IMR-90 (cell line): ENCODE measurements around the gene MERTK. TPM values are rescaled to one million over a fixed set of nuclear protein-coding genes. Genes with fewer than 3 reads are reported as not detected.

Source experiments
- ATAC-seq: fragments of 200-7000 bp; cut with Tn5 transposase; 2 replicates; pipeline ENCODE4 v1.9.1; 2020; ENCODE audit warnings: low read depth, mild to moderate bottlenecking, moderate library complexity
- BruUV-seq: library from RNA; stranded (reverse); fragments of 400-500 nt; replicated peaks from 2 replicates; lab custom pipeline; 2021; lab: Mats Ljungman, UMichigan
- CTCF ChIA-PET: fragments of 300-600 bp; formaldehyde crosslinking; extraction: SDS; loops from one replicate; lab custom pipeline; 2021; ENCODE audit warnings: antibody characterized with exemption; lab: Yijun Ruan, JAX
- POLR2A ChIA-PET: fragments of 300-600 bp; sonication (Branson Sonifier 250); formaldehyde crosslinking; loops from one replicate; lab custom pipeline; 2022; ENCODE audit warnings: antibody characterized with exemption; ENCODE audit not compliant: unreplicated experiment; lab: Charles Lee
- DNase-seq: peaks from one replicate; pipeline ENCODE4 v3.0.0; 2013
- H2AFZ ChIP-seq: replicated peaks from 2 replicates; pipeline ENCODE3; 2013; ENCODE audit warnings: low read length, mild to moderate bottlenecking; ENCODE audit not compliant: poor library complexity
- H2AK5ac ChIP-seq: 2 replicates; pipeline ENCODE4 v1.6.1; 2013; ENCODE audit warnings: low read depth, low read length, inconsistent platforms
- H2AK9ac ChIP-seq: replicated peaks from 2 replicates; pipeline ENCODE3; 2013; ENCODE audit warnings: mild to moderate bottlenecking, low read depth, low read length, moderate library complexity; ENCODE audit not compliant: poor library complexity
- H2BK120ac ChIP-seq: 2 replicates; pipeline ENCODE4 v1.6.1; 2013; ENCODE audit warnings: low read depth, low read length, inconsistent platforms
- H2BK15ac ChIP-seq: 3 replicates; pipeline ENCODE4 v1.6.1; 2013; ENCODE audit warnings: low read depth, low read length, inconsistent platforms
- H2BK20ac ChIP-seq: 2 replicates; pipeline ENCODE4 v1.6.1; 2013; ENCODE audit warnings: low read depth, mild to moderate bottlenecking, inconsistent platforms, low read length, moderate library complexity
- H2BK5ac ChIP-seq: 2 replicates; pipeline ENCODE4 v1.6.1; 2013; ENCODE audit warnings: mild to moderate bottlenecking, low read depth, low read length, inconsistent platforms; ENCODE audit not compliant: poor library complexity, severe bottlenecking
- H3K14ac ChIP-seq: replicated peaks from 2 replicates; pipeline ENCODE4 v1.6.1; 2013; ENCODE audit warnings: low read depth, low read length, inconsistent platforms
- H3K18ac ChIP-seq: 2 replicates; pipeline ENCODE4 v1.6.1; 2013; ENCODE audit warnings: low read depth, low read length, control low read depth
- H3K23ac ChIP-seq: 2 replicates; pipeline ENCODE4 v1.6.1; 2013; ENCODE audit warnings: low read depth, low read length, inconsistent platforms
- H3K27ac ChIP-seq: 2 replicates; pipeline ENCODE4 v1.5.1; 2013; ENCODE audit warnings: mild to moderate bottlenecking, control low read depth, low read length; ENCODE audit not compliant: insufficient read depth
- H3K27me3 ChIP-seq: 2 replicates; pipeline ENCODE4 v1.6.1; 2013; ENCODE audit warnings: low read length; ENCODE audit not compliant: control insufficient read depth, insufficient read depth
- H3K36me3 ChIP-seq: 2 replicates; pipeline ENCODE4 v1.6.1; 2013; ENCODE audit warnings: low read length, mixed read lengths; ENCODE audit not compliant: control insufficient read depth, insufficient read depth
- H3K4ac ChIP-seq: 2 replicates; pipeline ENCODE4 v1.6.1; 2013; ENCODE audit warnings: low read depth, low read length, inconsistent platforms
- H3K4me1 ChIP-seq: 2 replicates; pipeline ENCODE4 v1.6.1; 2013; ENCODE audit warnings: low read length, mixed read lengths; ENCODE audit not compliant: control insufficient read depth, insufficient read depth
- H3K4me2 ChIP-seq: 2 replicates; pipeline ENCODE4 v1.6.1; 2013; ENCODE audit warnings: low read depth, mild to moderate bottlenecking, control low read depth, low read length, moderate library complexity
- H3K4me3 ChIP-seq: 2 replicates; pipeline ENCODE4 v1.5.1; 2013; ENCODE audit warnings: low read depth, mild to moderate bottlenecking, control low read depth, low read length, moderate library complexity; ENCODE audit not compliant: insufficient read depth
- H3K56ac ChIP-seq: 2 replicates; pipeline ENCODE4 v1.6.1; 2013; ENCODE audit warnings: low read length, inconsistent platforms; ENCODE audit not compliant: insufficient read depth; ENCODE audit errors: extremely low read depth
- H3K79me1 ChIP-seq, 2 experiments: 2 replicates each; pipeline ENCODE4 v1.6.1; 2013; ENCODE audit warnings: low read length in 2 of 2, inconsistent platforms in 1 of 2, low read depth in 1 of 2
- H3K9ac ChIP-seq: 2 replicates; pipeline ENCODE4 v1.6.1; 2013; ENCODE audit warnings: low read depth, low read length, control low read depth
- H3K9me1 ChIP-seq: 2 replicates; pipeline ENCODE4 v1.6.1; 2013; ENCODE audit warnings: low read length, inconsistent platforms; ENCODE audit not compliant: insufficient read depth
- H3K9me3 ChIP-seq: 2 replicates; pipeline ENCODE4 v1.6.1; 2013; ENCODE audit warnings: low read length; ENCODE audit not compliant: control insufficient read depth, insufficient read depth
- H4K20me1 ChIP-seq: 2 replicates; pipeline ENCODE4 v1.6.1; 2013; ENCODE audit warnings: low read length, inconsistent platforms; ENCODE audit not compliant: insufficient read depth
- H4K5ac ChIP-seq: 2 replicates; pipeline ENCODE4 v1.6.1; 2013; ENCODE audit warnings: mild to moderate bottlenecking, low read depth, low read length, control low read depth
- H4K8ac ChIP-seq, 2 experiments: 2 replicates each; pipeline ENCODE4 v1.6.1; 2013; ENCODE audit warnings: low read depth in 2 of 2, low read length in 2 of 2, control low read depth in 1 of 2, inconsistent platforms in 1 of 2
- H4K91ac ChIP-seq: 2 replicates; pipeline ENCODE4 v1.6.1; 2013; ENCODE audit warnings: low read depth, low read length, inconsistent platforms; ENCODE audit not compliant: insufficient read depth
- CEBPB ChIP-seq: IDR thresholded peaks from 2 replicates; pipeline ENCODE4 v1.6.1; 2012; ENCODE audit warnings: low read depth, low read length, improper control_type of control experiment
- FOS ChIP-seq: fragments of 150-350 bp; IDR thresholded peaks from 2 replicates; pipeline ENCODE4 v1.6.1; 2016; ENCODE audit warnings: low read depth, low read length
- MAFK ChIP-seq: IDR thresholded peaks from 2 replicates; pipeline ENCODE4 v1.6.1; 2012; ENCODE audit warnings: low read depth, low read length, improper control_type of control experiment
- MAZ ChIP-seq: IDR thresholded peaks from 2 replicates; pipeline ENCODE4 v1.6.1; 2012; ENCODE audit warnings: low read depth, mild to moderate bottlenecking, low read length, improper control_type of control experiment, moderate library complexity, borderline replicate concordance
- MXI1 ChIP-seq: IDR thresholded peaks from 2 replicates; pipeline ENCODE4 v1.6.1; 2012; ENCODE audit warnings: low read depth, mild to moderate bottlenecking, low read length, moderate library complexity, borderline replicate concordance
- NFE2L2 ChIP-seq: fragments of 150-350 bp; IDR thresholded peaks from 2 replicates; pipeline ENCODE4 v1.6.1; 2016; ENCODE audit warnings: low read depth, mild to moderate bottlenecking, low read length
- RAD21 ChIP-seq: IDR thresholded peaks from 2 replicates; pipeline ENCODE4 v1.6.1; 2012; ENCODE audit warnings: low read length, improper control_type of control experiment
- RCOR1 ChIP-seq: IDR thresholded peaks from 2 replicates; pipeline ENCODE4 v1.6.1; 2012; ENCODE audit warnings: mild to moderate bottlenecking, low read length, improper control_type of control experiment; ENCODE audit not compliant: insufficient replicate concordance
- RFX5 ChIP-seq: IDR thresholded peaks from 2 replicates; pipeline ENCODE4 v1.8.0; 2012; ENCODE audit warnings: low read depth, mild to moderate bottlenecking, low read length, moderate library complexity
- WGBS, 2 experiments: methylation state at CpG; one replicate each; pipeline versions ENCODE4 v1.1.5 to v1.1.7; 2013; ENCODE audit warnings: missing lambda C conversion rate in 2 of 2; ENCODE audit not compliant: insufficient read length in 1 of 2; ENCODE audit errors: extremely low coverage in 2 of 2; 5-methylcytosine and 5-hydroxymethylcytosine counted together
- dilution Hi-C: fragments of 300-500 bp; cut with HindIII; formaldehyde crosslinking; loops from one replicate; pipeline ENCODE4 v1.14.3; 2018; ENCODE audit warnings: low sequenced_read_pairs; ENCODE audit not compliant: unreplicated experiment
- in situ Hi-C: fragments of 300-500 bp; cut with MboI; formaldehyde crosslinking; loops from 3 replicates; pipeline ENCODE4 v1.14.3; 2019; ENCODE audit warnings: low sequenced_read_pairs, inconsistent platforms, mixed read lengths
- intact Hi-C: fragments of 100-400 bp; cut with micrococcal nuclease; formaldehyde crosslinking; loops from 2 replicates; pipeline ENCODE4 v1.10.0; 2022
- polyA plus RNA-seq, 3 experiments: library from polyadenylated mRNA; depleted of rRNA; stranded (reverse); fragments of >200 nt; gene quantifications; 2 replicates each; pipeline ENCODE4 v1.2.3, GENCODE V29; 2012; ENCODE audit warnings: low replicate concordance in 1 of 3
- total RNA-seq: library from RNA; depleted of rRNA; stranded (reverse); fragments of >200 nt; gene quantifications from 2 replicates; pipeline ENCODE4 v1.2.3, GENCODE V29; 2012
- TF ChIP-seq, protein P1 (sequence below): fragments of 150-350 bp; IDR thresholded peaks from 2 replicates; pipeline ENCODE4 v1.6.1; 2017; ENCODE audit warnings: mild to moderate bottlenecking, antibody characterized with exemption, low read length, low read depth
- TF ChIP-seq, protein P2 (sequence below): fragments of 150-350 bp; IDR thresholded peaks from 2 replicates; pipeline ENCODE4 v1.6.1; 2016; ENCODE audit warnings: low read depth, mild to moderate bottlenecking, low read length, moderate library complexity, borderline replicate concordance
- TF ChIP-seq, protein P3 (sequence below): conservative IDR thresholded peaks from 2 replicates; pipeline ENCODE4 v1.5.1; 2012; ENCODE audit warnings: mild to moderate bottlenecking, low read depth, low read length, improper control_type of control experiment

MERTK gene
- total and polyA plus RNA-seq, 2 of the 4 experiments (the other 2 are of a cell fraction) = 0.36 to 0.62 TPM

DNA sequence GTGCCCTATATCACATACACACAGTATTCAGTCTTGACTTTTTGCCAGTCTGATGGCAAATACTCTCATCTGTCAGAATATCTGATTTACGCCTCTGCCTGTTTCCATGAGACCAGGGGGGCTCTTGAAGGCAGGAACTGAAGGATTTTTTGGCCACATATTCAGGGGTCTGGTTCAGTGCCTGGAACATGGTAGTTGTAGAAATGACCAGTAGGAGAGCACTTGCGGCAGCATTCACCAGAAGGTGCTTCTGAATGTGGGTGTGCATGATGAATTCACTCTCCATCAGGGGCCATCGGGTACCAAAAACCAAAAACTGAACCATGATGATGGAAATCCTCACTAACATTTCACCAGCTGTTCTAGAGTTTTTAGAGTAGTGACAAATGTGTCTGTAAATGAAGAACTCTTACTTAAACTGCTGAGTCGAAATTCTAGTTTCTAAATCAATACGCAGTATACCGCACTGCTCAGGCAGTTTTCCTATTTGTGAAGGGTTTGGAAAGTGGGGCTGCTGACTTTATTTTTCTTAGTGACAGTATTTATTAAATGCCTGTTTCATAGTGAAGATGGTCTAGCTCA, 54.6 kb downstream of the MERTK start:
- no peak overlapping the region for H2BK20ac ChIP-seq
- POLR2A ChIA-PET = no interaction called here
- BruUV-seq = no TSS peak
- H3K56ac ChIP-seq = no peak overlapping the region
- no peaks in the 10 kb centered on the region for H3K79me1 ChIP-seq
- no peak overlapping the region for H2AK5ac ChIP-seq
- no peak overlapping the region for H3K9ac ChIP-seq
- H3K27ac ChIP-seq = no peak overlapping the region
- H3K14ac ChIP-seq = no peak overlapping the region
- H2AK9ac ChIP-seq = no peak overlapping the region
- intact Hi-C loops (no loop called here), in situ Hi-C loops (no loop called here), dilution Hi-C loops (no loop called here)
- no peak overlapping the region for H3K4ac ChIP-seq
- H3K9me3 ChIP-seq = no peaks in the 10 kb centered on the region
- H3K27me3 ChIP-seq = peaks cover 9% of the 10 kb centered on the region
- no peak for DNase-seq
- no peak overlapping the region for H4K91ac ChIP-seq
- H3K9me1 ChIP-seq = no peaks in the 10 kb centered on the region
- H3K23ac ChIP-seq = no peak overlapping the region
- no peak overlapping the region for H2BK15ac ChIP-seq
- H4K5ac ChIP-seq = no peak overlapping the region
- ATAC-seq = no peak
- H3K4me3 ChIP-seq = no peak overlapping the region
- no peaks in the 10 kb centered on the region for H4K20me1 ChIP-seq
- H3K18ac ChIP-seq = no peak overlapping the region
- H3K4me2 ChIP-seq = no peak overlapping the region
- no peaks in the 10 kb centered on the region for H3K36me3 ChIP-seq
- H3K4me1 ChIP-seq = no peaks in the 10 kb centered on the region
- TF ChIP-seq MXI1 (no peak), MAFK (no peak), MAZ (no peak), FOS (no peak), CEBPB (no peak), RCOR1 (no peak), NFE2L2 (no peak), RFX5 (no peak), RAD21 (no peak)
- TF ChIP-seq, protein P1, sequence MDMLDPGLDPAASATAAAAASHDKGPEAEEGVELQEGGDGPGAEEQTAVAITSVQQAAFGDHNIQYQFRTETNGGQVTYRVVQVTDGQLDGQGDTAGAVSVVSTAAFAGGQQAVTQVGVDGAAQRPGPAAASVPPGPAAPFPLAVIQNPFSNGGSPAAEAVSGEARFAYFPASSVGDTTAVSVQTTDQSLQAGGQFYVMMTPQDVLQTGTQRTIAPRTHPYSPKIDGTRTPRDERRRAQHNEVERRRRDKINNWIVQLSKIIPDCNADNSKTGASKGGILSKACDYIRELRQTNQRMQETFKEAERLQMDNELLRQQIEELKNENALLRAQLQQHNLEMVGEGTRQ = no peak
- TF ChIP-seq, protein P2, sequence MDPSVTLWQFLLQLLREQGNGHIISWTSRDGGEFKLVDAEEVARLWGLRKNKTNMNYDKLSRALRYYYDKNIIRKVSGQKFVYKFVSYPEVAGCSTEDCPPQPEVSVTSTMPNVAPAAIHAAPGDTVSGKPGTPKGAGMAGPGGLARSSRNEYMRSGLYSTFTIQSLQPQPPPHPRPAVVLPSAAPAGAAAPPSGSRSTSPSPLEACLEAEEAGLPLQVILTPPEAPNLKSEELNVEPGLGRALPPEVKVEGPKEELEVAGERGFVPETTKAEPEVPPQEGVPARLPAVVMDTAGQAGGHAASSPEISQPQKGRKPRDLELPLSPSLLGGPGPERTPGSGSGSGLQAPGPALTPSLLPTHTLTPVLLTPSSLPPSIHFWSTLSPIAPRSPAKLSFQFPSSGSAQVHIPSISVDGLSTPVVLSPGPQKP = no peak
- TF ChIP-seq, protein P3, sequence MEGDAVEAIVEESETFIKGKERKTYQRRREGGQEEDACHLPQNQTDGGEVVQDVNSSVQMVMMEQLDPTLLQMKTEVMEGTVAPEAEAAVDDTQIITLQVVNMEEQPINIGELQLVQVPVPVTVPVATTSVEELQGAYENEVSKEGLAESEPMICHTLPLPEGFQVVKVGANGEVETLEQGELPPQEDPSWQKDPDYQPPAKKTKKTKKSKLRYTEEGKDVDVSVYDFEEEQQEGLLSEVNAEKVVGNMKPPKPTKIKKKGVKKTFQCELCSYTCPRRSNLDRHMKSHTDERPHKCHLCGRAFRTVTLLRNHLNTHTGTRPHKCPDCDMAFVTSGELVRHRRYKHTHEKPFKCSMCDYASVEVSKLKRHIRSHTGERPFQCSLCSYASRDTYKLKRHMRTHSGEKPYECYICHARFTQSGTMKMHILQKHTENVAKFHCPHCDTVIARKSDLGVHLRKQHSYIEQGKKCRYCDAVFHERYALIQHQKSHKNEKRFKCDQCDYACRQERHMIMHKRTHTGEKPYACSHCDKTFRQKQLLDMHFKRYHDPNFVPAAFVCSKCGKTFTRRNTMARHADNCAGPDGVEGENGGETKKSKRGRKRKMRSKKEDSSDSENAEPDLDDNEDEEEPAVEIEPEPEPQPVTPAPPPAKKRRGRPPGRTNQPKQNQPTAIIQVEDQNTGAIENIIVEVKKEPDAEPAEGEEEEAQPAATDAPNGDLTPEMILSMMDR = no peak
- CTCF ChIA-PET = no interaction called here
- WGBS, 2 experiments = no CpG with 5 or more reads among the region's 6 CpGs
- no peak overlapping the region for H2BK120ac ChIP-seq
- H2AFZ ChIP-seq = no peak overlapping the region
- no peak overlapping the region for H2BK5ac ChIP-seq
- H4K8ac ChIP-seq = no peak overlapping the region
